Astrocyte (in vitro differentiated cells and primary cell): ENCODE results near the gene METTL8.

Source experiments
- EZH2 ChIP-seq: IDR thresholded peaks from 2 replicates; pipeline ENCODE4 v1.6.1; 2012; ENCODE audit warnings: mild to moderate bottlenecking, low read length, inconsistent platforms; ENCODE audit not compliant: insufficient read depth
- TF ChIP-seq, protein P1 (sequence below): IDR thresholded peaks from 2 replicates; pipeline ENCODE4 v1.5.1; 2011; ENCODE audit warnings: low read depth, mild to moderate bottlenecking, inconsistent platforms, low read length, moderate library complexity; ENCODE audit not compliant: insufficient read depth

DNA sequence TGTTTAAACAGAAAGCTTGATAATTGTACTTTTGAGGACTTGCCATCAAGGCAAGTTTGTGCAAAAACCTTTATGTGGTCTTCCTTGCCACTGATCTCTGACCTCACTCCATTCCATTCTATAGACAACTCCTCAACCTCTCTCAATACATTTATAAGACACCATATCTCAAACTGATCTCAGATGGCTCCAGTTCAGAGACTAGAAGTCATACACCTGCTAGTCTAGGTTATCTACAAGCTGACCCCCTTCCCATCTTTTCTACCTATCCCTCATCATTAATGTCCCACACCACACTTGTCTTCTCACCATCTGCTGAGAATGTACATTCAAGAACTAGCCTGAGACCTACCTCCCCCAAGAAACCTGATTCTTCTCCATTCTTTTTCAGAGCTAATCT is 113.1 kb downstream of the METTL8 start:
- TF ChIP-seq, protein P1, sequence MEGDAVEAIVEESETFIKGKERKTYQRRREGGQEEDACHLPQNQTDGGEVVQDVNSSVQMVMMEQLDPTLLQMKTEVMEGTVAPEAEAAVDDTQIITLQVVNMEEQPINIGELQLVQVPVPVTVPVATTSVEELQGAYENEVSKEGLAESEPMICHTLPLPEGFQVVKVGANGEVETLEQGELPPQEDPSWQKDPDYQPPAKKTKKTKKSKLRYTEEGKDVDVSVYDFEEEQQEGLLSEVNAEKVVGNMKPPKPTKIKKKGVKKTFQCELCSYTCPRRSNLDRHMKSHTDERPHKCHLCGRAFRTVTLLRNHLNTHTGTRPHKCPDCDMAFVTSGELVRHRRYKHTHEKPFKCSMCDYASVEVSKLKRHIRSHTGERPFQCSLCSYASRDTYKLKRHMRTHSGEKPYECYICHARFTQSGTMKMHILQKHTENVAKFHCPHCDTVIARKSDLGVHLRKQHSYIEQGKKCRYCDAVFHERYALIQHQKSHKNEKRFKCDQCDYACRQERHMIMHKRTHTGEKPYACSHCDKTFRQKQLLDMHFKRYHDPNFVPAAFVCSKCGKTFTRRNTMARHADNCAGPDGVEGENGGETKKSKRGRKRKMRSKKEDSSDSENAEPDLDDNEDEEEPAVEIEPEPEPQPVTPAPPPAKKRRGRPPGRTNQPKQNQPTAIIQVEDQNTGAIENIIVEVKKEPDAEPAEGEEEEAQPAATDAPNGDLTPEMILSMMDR: no peak
- no peak for TF ChIP-seq EZH2
